Peyer's patch (tissue), 4 donors: ENCODE results near the gene ST6GALNAC4. TPM values are rescaled to one million over a fixed set of nuclear protein-coding genes. Genes with fewer than 3 reads are reported as not detected.

Source experiments
- DNase-seq, 3 donors: peaks; one replicate each; pipeline ENCODE4 v3.0.0-alpha.2; 2017 to 2019
- H3K27ac ChIP-seq, 4 donors: fragments of 200-600 bp; sonication (generic); one replicate each; pipeline ENCODE4 v1.5.1; 2016 to 2019
- H3K27me3 ChIP-seq, 2 donors: fragments of 200-600 bp; sonication (generic); one replicate each; pipeline ENCODE4 v1.5.1; 2019
- H3K36me3 ChIP-seq, 3 donors: fragments of 200-600 bp; sonication (generic); one replicate each; pipeline ENCODE4 v1.5.1; 2016 to 2019
- H3K4me1 ChIP-seq, 4 donors: fragments of 200-600 bp; sonication (generic); one replicate each; pipeline ENCODE4 v1.5.1; 2016 to 2019
- H3K4me3 ChIP-seq, 4 donors: fragments of 200-600 bp; sonication (generic); 1 replicate in 3 of 4; 2 replicates in 1 of 4; pipeline ENCODE4 v1.5.1; 2016 to 2019; ENCODE audit warnings: mild to moderate bottlenecking in 1 of 4
- H3K9me3 ChIP-seq, 4 donors: fragments of 200-600 bp; sonication (generic); one replicate each; pipeline ENCODE4 v1.5.1; 2016 to 2019; ENCODE audit warnings: mild to moderate bottlenecking in 1 of 4
- CTCF ChIP-seq, 6 experiments: fragments of 450-650 bp in 4 of 6; fragments of 200-600 bp in 2 of 6; sonication (generic) in 1 of 6; IDR thresholded peaks; one replicate each; pipeline ENCODE4 v1.5.1; 2017 to 2019; ENCODE audit warnings: antibody characterized with exemption in 6 of 6, mild to moderate bottlenecking in 3 of 6, moderate library complexity in 1 of 6
- POLR2A ChIP-seq, 2 donors: fragments of 450-650 bp; IDR thresholded peaks; one replicate each; pipeline ENCODE4 v1.5.1; 2017; ENCODE audit warnings: antibody characterized with exemption in 2 of 2, mild to moderate bottlenecking in 2 of 2, moderate library complexity in 2 of 2
- total RNA-seq, 4 donors: library from RNA; depleted of rRNA; stranded (reverse); fragments of >200 nt; gene quantifications; one replicate each; pipeline ENCODE4 v1.1.0, GENCODE V29; 2016

The ST6GALNAC4 gene
- total RNA-seq, 4 donors from 2014 or later = 39.9 to 119 (median 46.7) TPM

GRCh38 chr9:127892831-127893230 lies 24.0 kb downstream of the ST6GALNAC4 start:
- H3K9me3 ChIP-seq = peaks cover 0 to 3% (median 1%) of the 10 kb centered on the region in 4 donors
- no peak overlapping the region for H3K4me3 ChIP-seq
- H3K4me1 ChIP-seq = peaks cover 0 to 16% (median 3%) of the 10 kb centered on the region in 4 donors
- H3K27ac ChIP-seq = no peak overlapping the region
- TF ChIP-seq CTCF (IDR thresholded peaks at IDR 0.05) (no peak), POLR2A (IDR thresholded peaks at IDR 0.05) (no peak)
- H3K27me3 ChIP-seq = no peaks in the 10 kb centered on the region
- no peak for DNase-seq
- H3K36me3 ChIP-seq = peaks cover 0 to 60% (median 0%) of the 10 kb centered on the region in 3 donors

- Histone ChIP-seq H3K4me3 (no peak overlapping the region), H3K27ac (no peak overlapping the region), H3K27me3 (no peaks in the 10 kb centered on the region), H3K9me3 (peaks cover 0 to 3% (median 1%) of the 10 kb centered on the region in 4 donors), H3K36me3 (peaks cover 0 to 65% (median 0%) of the 10 kb centered on the region in 3 donors), H3K4me1 (no peaks in the 10 kb centered on the region)
- DNase-seq = no peak
- TF ChIP-seq CTCF (IDR thresholded peaks at IDR 0.05) (no peak), POLR2A (IDR thresholded peaks at IDR 0.05) (no peak)
Observed at GRCh38 chr9:127890053-127890452, 26.8 kb downstream of the ST6GALNAC4 start.

- no peaks in the 10 kb centered on the region for H3K4me1 ChIP-seq
- H3K27ac ChIP-seq = no peak overlapping the region
- TF ChIP-seq POLR2A (IDR thresholded peaks at IDR 0.05) (no peak), CTCF (IDR thresholded peaks at IDR 0.05) (no peak)
- H3K27me3 ChIP-seq = no peaks in the 10 kb centered on the region
- H3K4me3 ChIP-seq = no peak overlapping the region
- peaks cover 0 to 42% (median 0%) of the 10 kb centered on the region in 3 donors for H3K36me3 ChIP-seq
- DNase-seq = no peak
- H3K9me3 ChIP-seq = peaks cover 0 to 2% (median under 1%) of the 10 kb centered on the region in 4 donors
Observed at GRCh38 chr9:127887792-127888191, 29.0 kb downstream of the ST6GALNAC4 start.

GRCh38 chr9:127886401-127886972 lies 30.4 kb downstream of the ST6GALNAC4 start:
- Histone ChIP-seq H3K36me3 (peaks cover 0 to 40% (median 0%) of the 10 kb centered on the region in 3 donors), H3K27ac (no peak overlapping the region), H3K4me1 (no peaks in the 10 kb centered on the region), H3K4me3 (no peak overlapping the region), H3K27me3 (no peaks in the 10 kb centered on the region), H3K9me3 (no peaks in the 10 kb centered on the region)
- peak in 1 of 3 donors; percentile 34 for DNase-seq
- TF ChIP-seq POLR2A (IDR thresholded peaks at IDR 0.05) (no peak), CTCF (IDR thresholded peaks at IDR 0.05) (no peak)

DNA sequence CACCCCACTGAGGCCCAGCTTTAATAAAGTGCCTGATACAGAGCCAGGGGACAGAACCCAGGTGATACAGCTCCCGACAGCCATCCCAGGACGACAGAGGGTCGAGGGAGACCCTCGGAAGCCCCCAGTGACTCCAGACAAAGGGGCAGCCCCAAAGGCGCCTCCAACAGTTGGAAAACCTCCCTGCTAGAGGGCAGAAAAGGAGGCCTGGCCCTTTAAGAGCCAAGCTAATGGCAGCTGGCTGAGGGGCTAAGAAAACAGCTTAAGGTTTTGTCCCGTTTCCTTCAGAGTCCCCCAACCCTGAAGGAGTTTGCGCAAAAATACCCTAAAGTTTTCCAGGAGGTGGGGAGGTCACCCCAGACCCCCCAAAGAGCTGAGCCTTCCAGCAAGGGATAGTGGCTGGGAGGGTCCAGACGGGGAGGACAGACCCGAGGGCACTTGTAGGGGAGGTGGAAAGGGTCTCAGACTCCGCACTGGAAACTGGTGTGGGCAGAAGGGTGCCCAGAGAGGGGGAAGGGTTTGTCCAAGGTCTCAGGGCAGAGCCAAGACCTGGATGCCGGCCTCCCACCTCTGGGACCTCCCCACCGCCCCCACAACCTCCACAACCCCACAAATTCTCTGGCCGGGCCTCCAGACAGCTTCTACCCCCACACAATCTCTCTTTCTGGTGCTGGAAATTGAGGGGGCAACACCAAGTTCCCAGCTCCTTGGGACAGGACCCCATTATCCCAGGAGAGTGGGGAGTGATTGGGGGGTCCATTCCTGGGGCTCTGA lies 31.1 kb downstream of the ST6GALNAC4 start:
- no peak for TF ChIP-seq POLR2A (IDR thresholded peaks at IDR 0.05)
- no peak for TF ChIP-seq CTCF (IDR thresholded peaks at IDR 0.05)
- no peaks in the 10 kb centered on the region for H3K4me1 ChIP-seq
- DNase-seq = no peak
- H3K27me3 ChIP-seq = no peaks in the 10 kb centered on the region
- no peak overlapping the region for H3K27ac ChIP-seq
- no peak overlapping the region for H3K4me3 ChIP-seq
- H3K9me3 ChIP-seq = no peaks in the 10 kb centered on the region
- peaks cover 0 to 34% (median 0%) of the 10 kb centered on the region in 3 donors for H3K36me3 ChIP-seq
